GM12891 (cell line): ENCODE data around the gene TARS1. TPM values are rescaled to one million over a fixed set of nuclear protein-coding genes. Genes with fewer than 3 reads are reported as not detected.
A peak's percentile ranks its signal among the peaks of the same experiment; 100 is the strongest.

Source experiments
- DNase-seq: peaks from one replicate; pipeline ENCODE4 v3.0.0; 2011; ENCODE audit warnings: low spot score; ENCODE audit not compliant: insufficient read length
- FAIRE-seq: peaks from 2 replicates; lab custom pipeline; 2011; peaks lifted over from hg19 to GRCh38; lab: Jason Lieb, UNC
- PAX5 ChIP-seq: IDR thresholded peaks from 2 replicates; pipeline ENCODE4 v1.6.1; 2011; ENCODE audit warnings: low read length, moderate library complexity, mild to moderate bottlenecking; ENCODE audit not compliant: insufficient read depth, severe bottlenecking
- POLR2A ChIP-seq: IDR thresholded peaks from 2 replicates; pipeline ENCODE4 v1.6.1; 2011; ENCODE audit warnings: low read depth, low read length, control low read depth
- POLR2AphosphoS5 ChIP-seq: IDR thresholded peaks from 2 replicates; pipeline ENCODE4 v1.6.1; 2011; ENCODE audit warnings: low read depth, low read length, control low read depth
- POU2F2 ChIP-seq: IDR thresholded peaks from 2 replicates; pipeline ENCODE4 v1.6.1; 2011; ENCODE audit warnings: low read depth, mild to moderate bottlenecking, control low read depth, low read length, moderate library complexity
- SPI1 ChIP-seq: IDR thresholded peaks from 2 replicates; pipeline ENCODE4 v1.6.1; 2011; ENCODE audit warnings: low read depth, low read length, control low read depth
- TAF1 ChIP-seq: IDR thresholded peaks from 2 replicates; pipeline ENCODE4 v1.6.1; 2011; ENCODE audit warnings: low read depth, low read length, control low read depth
- polyA plus RNA-seq: library from polyadenylated mRNA; unstranded; fragments of >200 nt; gene quantifications from one replicate; pipeline ENCODE4 v1.2.1, GENCODE V29; 2012; ENCODE audit warnings: low read depth, missing spikeins, inconsistent platforms; ENCODE audit not compliant: missing spikeins

Gene TARS1
- 127 TPM for polyA plus RNA-seq

DNA sequence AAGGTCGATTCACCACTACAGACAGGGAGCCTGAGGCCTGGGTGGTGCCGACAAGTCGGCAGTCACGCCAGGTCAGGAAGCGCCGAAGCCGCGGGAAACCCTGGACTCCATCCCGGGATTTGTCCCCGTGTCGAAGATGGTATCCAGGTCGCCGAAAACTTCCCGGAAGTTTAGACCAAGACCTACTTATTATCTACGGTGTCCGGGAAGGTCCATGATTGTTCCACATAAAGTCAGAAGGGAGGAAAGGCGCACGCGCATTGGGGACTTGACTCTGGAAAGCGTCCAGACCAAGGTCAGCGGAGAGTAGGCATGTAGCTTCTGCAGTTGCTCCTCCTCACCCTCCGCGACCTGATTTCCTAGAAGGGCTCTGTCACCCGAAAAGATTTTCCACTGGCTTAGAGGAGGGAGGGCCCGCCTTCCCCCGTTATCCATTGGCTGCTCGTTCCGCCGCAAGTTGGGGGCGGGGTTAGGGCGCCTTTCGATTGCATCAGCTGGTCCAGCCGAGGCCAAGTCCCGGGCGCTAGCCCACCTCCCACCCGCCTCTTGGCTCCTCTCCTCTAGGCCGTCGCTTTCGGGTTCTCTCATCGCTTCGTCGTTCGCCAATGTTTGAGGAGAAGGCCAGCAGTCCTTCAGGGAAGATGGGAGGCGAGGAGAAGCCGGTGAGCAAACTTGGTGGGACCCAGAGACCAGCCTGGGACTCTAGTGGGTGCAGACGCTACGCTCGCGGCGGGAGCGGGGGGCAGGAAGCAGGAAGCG, at the start of gene TARS1:
TSS of gene TARS1 (plus strand) at position 484 of the 759 bp plus-strand sequence. CDS start at position 606, 122 bp downstream.
- peak; percentile 76 for DNase-seq
- TF ChIP-seq POLR2AphosphoS5 (peak; percentile 72; the same call in 1 of the 2 replicates), POLR2A (peak; percentile 75; the same call in 1 of the 2 replicates), TAF1 (peak; percentile 21; the same call in 1 of the 2 replicates), POU2F2 (peak; percentile 41; the same call in 1 of the 2 replicates), PAX5 (no peak), SPI1 (no peak)
- peak; percentile 91 for FAIRE-seq

DNA sequence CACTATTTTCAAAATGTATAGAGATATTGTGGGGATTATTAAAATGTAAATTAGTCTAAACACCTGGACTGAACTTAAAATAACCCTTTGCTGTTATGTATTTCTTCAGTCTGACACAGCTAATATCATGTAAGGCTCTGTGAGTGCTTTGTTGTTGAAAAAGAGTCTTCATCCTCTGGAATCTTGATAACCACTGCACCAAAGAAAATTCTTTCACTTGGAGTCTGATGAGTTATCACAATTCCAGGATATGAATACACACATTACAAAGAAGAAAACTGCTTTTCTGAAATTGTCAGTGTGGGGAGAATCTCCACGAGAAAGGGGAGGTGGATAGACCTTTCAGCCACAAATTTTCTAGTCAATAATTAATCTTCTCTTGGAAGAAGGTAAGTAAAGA, 42.3 kb upstream of the TARS1 start:
- TF ChIP-seq POLR2AphosphoS5 (no peak), TAF1 (no peak), PAX5 (no peak), POLR2A (no peak), SPI1 (no peak), POU2F2 (no peak)
- FAIRE-seq (no peak), DNase-seq (no peak)

GRCh38 chr5:33400675-33401074, 40.1 kb upstream of the TARS1 start:
- TF ChIP-seq POLR2A = no peak
- TF ChIP-seq TAF1 = no peak
- no peak for TF ChIP-seq PAX5
- no peak for TF ChIP-seq POLR2AphosphoS5
- peak; percentile 95 for TF ChIP-seq SPI1
- no peak for TF ChIP-seq POU2F2
- DNase-seq (no peak), FAIRE-seq (peak; percentile 69)

DNA sequence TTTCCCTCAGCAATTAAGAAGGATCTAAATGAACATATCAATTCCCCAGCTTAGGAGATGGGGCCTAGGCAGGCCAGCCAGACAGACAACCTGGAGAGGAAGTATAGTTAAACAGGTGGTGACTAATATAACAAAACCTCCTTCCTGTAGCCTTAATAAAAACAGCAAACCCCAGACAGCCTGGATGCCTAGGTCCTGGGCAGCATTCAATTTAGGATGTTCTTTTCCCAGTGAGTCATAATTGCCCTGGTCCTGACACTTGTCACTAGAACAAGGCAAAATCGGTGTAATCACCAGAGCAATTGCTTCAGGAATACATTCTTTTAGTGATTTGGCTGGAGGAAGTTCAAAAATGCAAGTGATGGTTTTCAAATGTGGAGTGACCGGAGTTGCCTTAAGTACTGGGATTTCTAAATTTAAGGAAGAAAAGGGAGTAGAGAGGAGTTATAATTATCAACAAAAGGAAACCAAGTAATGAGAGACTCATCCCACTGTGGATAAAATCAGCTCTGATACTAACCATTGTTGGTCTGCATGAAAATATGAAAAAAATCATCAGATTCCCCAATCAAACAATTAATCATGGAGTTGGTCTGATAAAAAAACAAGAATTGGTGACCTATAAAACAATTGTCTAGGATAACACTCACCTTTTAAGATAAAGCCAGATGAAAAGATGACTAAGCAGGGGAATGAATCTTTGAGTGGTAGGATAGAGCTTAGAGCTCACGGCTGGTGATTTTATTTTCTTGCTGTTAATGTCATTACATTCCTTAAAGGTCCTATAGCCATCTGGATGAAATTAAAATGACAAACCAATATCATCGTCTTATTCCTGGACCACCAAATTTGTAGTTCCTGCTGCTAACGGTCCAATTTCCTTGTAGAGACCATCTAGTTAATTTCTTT, 39.0 kb upstream of the TARS1 start:
- DNase-seq (no peak), FAIRE-seq (no peak)
- TF ChIP-seq TAF1 (no peak), PAX5 (no peak), POLR2AphosphoS5 (no peak), POU2F2 (no peak), POLR2A (no peak), SPI1 (no peak)

GRCh38 chr5:33403187-33403586, 37.6 kb upstream of the TARS1 start:
- FAIRE-seq (no peak), DNase-seq (no peak)

GRCh38 chr5:33408816-33409215, 31.9 kb upstream of the TARS1 start:
- FAIRE-seq = no peak
- TF ChIP-seq TAF1 = no peak
- TF ChIP-seq POU2F2 = no peak
- TF ChIP-seq PAX5 = no peak
- TF ChIP-seq POLR2AphosphoS5 = no peak
- no peak for TF ChIP-seq POLR2A
- no peak for TF ChIP-seq SPI1
- DNase-seq = no peak

More at GRCh38 chr5:33403187-33403586, 37.6 kb upstream of the TARS1 start:
- TF ChIP-seq SPI1 = no peak
- no peak for TF ChIP-seq POU2F2
- TF ChIP-seq POLR2A = no peak
- no peak for TF ChIP-seq TAF1
- no peak for TF ChIP-seq POLR2AphosphoS5
- no peak for TF ChIP-seq PAX5

DNA sequence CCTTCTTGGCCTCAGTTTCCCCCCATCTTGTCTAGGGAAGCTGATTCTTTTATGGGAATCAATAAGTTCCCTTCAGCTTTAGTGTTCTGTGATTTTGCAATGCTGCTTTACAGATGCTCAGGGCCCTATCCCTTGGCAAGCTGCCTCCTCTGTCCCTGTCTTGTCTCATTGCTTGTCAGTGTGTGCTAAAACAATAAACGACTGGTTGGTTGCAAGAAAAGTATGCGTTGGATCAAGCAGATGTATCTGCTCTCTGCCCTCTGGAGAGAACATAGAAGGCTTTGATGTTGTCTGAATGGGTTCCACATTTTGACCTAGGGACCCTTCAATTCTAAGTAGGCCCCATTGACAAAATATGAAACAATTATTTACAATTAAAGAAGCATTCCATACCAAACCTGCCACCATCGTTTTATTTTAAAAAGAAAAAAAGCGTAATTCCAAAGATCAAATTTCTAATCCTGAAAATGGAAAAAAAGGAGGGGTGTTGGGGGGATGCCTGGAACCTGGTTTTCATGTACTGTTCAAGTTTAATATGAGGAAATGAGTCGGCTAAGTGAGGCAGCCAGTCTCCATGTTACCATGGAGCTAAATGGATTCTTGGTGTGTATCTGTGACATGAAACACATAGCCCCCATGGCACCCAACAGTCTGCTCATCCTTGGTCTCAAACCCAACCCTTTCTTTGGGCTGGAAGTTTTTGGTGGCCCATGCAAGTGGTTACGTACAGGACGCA, 31.2 kb upstream of the TARS1 start:
- DNase-seq (no peak), FAIRE-seq (no peak)
- TF ChIP-seq POLR2A (no peak), POLR2AphosphoS5 (no peak), PAX5 (no peak), TAF1 (no peak)

GRCh38 chr5:33410221-33410620, 30.5 kb upstream of the TARS1 start:
- FAIRE-seq (no peak), DNase-seq (no peak)
- TF ChIP-seq TAF1 = no peak
- no peak for TF ChIP-seq POLR2A
- TF ChIP-seq POU2F2 = no peak

GRCh38 chr5:33411498-33411897, 29.3 kb upstream of the TARS1 start:
- no peak for TF ChIP-seq TAF1
- TF ChIP-seq SPI1 = no peak
- no peak for TF ChIP-seq POLR2A
- TF ChIP-seq POLR2AphosphoS5 = no peak
- TF ChIP-seq PAX5 = no peak
- no peak for TF ChIP-seq POU2F2
- DNase-seq (no peak), FAIRE-seq (no peak)
